HEK293 (cell line): Measurements from ENCODE around the gene TBC1D4.

Experiments used
- MZF1 ChIP-seq: fragments of 450-650 bp; formaldehyde crosslinking; IDR thresholded peaks from 2 replicates; pipeline ENCODE4 v1.5.1; 2017; ENCODE audit warnings: missing biosample characterization, missing genetic modification characterization, borderline replicate concordance
- PRDM2 ChIP-seq: fragments of 450-650 bp; formaldehyde crosslinking; IDR thresholded peaks from 2 replicates; pipeline ENCODE4 v1.5.1; 2016; ENCODE audit warnings: missing biosample characterization, missing genetic modification characterization, borderline replicate concordance
- SP2 ChIP-seq: fragments of 450-650 bp; formaldehyde crosslinking; IDR thresholded peaks from 2 replicates; pipeline ENCODE4 v1.5.1; 2016; ENCODE audit warnings: missing biosample characterization, missing genetic modification characterization
- ZFP37 ChIP-seq: fragments of 450-650 bp; formaldehyde crosslinking; IDR thresholded peaks from 2 replicates; pipeline ENCODE4 v1.5.1; 2016; ENCODE audit warnings: missing biosample characterization, missing genetic modification characterization
- ZFP41 ChIP-seq: fragments of 450-650 bp; formaldehyde crosslinking; IDR thresholded peaks from 2 replicates; pipeline ENCODE4 v1.5.1; 2016; ENCODE audit warnings: missing biosample characterization, missing genetic modification characterization, borderline replicate concordance
- ZNF114 ChIP-seq: fragments of 450-650 bp; formaldehyde crosslinking; IDR thresholded peaks from 2 replicates; pipeline ENCODE4 v1.5.0; 2017; ENCODE audit warnings: missing biosample characterization, missing genetic modification characterization
- ZNF133 ChIP-seq: fragments of 450-650 bp; formaldehyde crosslinking; IDR thresholded peaks from 2 replicates; pipeline ENCODE4 v1.5.1; 2016; ENCODE audit warnings: missing biosample characterization, missing genetic modification characterization
- ZNF175 ChIP-seq: fragments of 450-650 bp; formaldehyde crosslinking; IDR thresholded peaks from 2 replicates; pipeline ENCODE4 v1.5.1; 2016; ENCODE audit warnings: missing biosample characterization, missing genetic modification characterization
- ZNF19 ChIP-seq: fragments of 450-650 bp; formaldehyde crosslinking; IDR thresholded peaks from 2 replicates; pipeline ENCODE4; 2016; ENCODE audit warnings: missing biosample characterization, missing genetic modification characterization, low read depth
- ZNF221 ChIP-seq: fragments of 450-650 bp; formaldehyde crosslinking; IDR thresholded peaks from 2 replicates; pipeline ENCODE4 v1.5.1; 2017; ENCODE audit warnings: missing biosample characterization, missing genetic modification characterization, borderline replicate concordance
- ZNF223 ChIP-seq: fragments of 450-650 bp; formaldehyde crosslinking; IDR thresholded peaks from 2 replicates; pipeline ENCODE4 v1.5.1; 2016; ENCODE audit warnings: missing biosample characterization, missing genetic modification characterization
- ZNF23 ChIP-seq: fragments of 450-650 bp; formaldehyde crosslinking; IDR thresholded peaks from 2 replicates; pipeline ENCODE4 v1.5.1; 2016; ENCODE audit warnings: missing biosample characterization, missing genetic modification characterization, borderline replicate concordance
- ZNF292 ChIP-seq: fragments of 450-650 bp; formaldehyde crosslinking; IDR thresholded peaks from 2 replicates; pipeline ENCODE4 v1.5.1; 2016; ENCODE audit warnings: low read depth, missing biosample characterization, missing genetic modification characterization, borderline replicate concordance
- ZNF433 ChIP-seq: fragments of 450-650 bp; formaldehyde crosslinking; IDR thresholded peaks from 2 replicates; pipeline ENCODE4 v1.5.1; 2016; ENCODE audit warnings: missing biosample characterization, missing genetic modification characterization, low read depth
- ZNF580 ChIP-seq: fragments of 450-650 bp; formaldehyde crosslinking; IDR thresholded peaks from 2 replicates; pipeline ENCODE4 v1.5.1; 2016; ENCODE audit warnings: missing biosample characterization, missing genetic modification characterization
- ZNF585B ChIP-seq: fragments of 450-650 bp; formaldehyde crosslinking; IDR thresholded peaks from 2 replicates; pipeline ENCODE4 v1.5.1; 2016; ENCODE audit warnings: missing biosample characterization, missing genetic modification characterization
- ZNF704 ChIP-seq: fragments of 450-650 bp; formaldehyde crosslinking; IDR thresholded peaks from 2 replicates; pipeline ENCODE4 v1.5.1; 2016; ENCODE audit warnings: missing biosample characterization, missing genetic modification characterization
- ZNF776 ChIP-seq: fragments of 450-650 bp; formaldehyde crosslinking; IDR thresholded peaks from 2 replicates; pipeline ENCODE4 v1.5.0; 2017; ENCODE audit warnings: missing biosample characterization, missing genetic modification characterization, borderline replicate concordance
- TF ChIP-seq, protein P1 (sequence below): fragments of 450-650 bp; formaldehyde crosslinking; IDR thresholded peaks from 2 replicates; pipeline ENCODE4 v1.5.1; 2016; ENCODE audit warnings: missing biosample characterization, missing genetic modification characterization
- TF ChIP-seq, protein P2 (sequence below): fragments of 450-650 bp; formaldehyde crosslinking; IDR thresholded peaks from 2 replicates; pipeline ENCODE4 v1.5.1; 2016; ENCODE audit warnings: missing biosample characterization, missing genetic modification characterization
- TF ChIP-seq, protein P3 (sequence below): fragments of 450-650 bp; formaldehyde crosslinking; IDR thresholded peaks from 2 replicates; pipeline ENCODE4 v1.5.1; 2016; ENCODE audit warnings: missing biosample characterization, missing genetic modification characterization, borderline replicate concordance
- TF ChIP-seq, protein P4 (sequence below): fragments of 450-650 bp; formaldehyde crosslinking; IDR thresholded peaks from 2 replicates; pipeline ENCODE4 v1.5.1; 2016; ENCODE audit warnings: missing biosample characterization, missing genetic modification characterization

The TBC1D4 gene

GRCh38 chr13:75480671-75481175, 1.2 kb downstream of the TBC1D4 start (continued):
- TF ChIP-seq ZNF704 = no peak
- no peak for TF ChIP-seq ZNF776
- TF ChIP-seq MZF1 (tag by site-specific recombination) = no peak
- no peak for TF ChIP-seq ZNF433 (tag by site-specific recombination)
- no peak for TF ChIP-seq ZFP41 (tag by site-specific recombination)
- no peak for TF ChIP-seq PRDM2 (tag by site-specific recombination)
- TF ChIP-seq ZNF114 (tag by site-specific recombination) = no peak
- TF ChIP-seq, protein P1, sequence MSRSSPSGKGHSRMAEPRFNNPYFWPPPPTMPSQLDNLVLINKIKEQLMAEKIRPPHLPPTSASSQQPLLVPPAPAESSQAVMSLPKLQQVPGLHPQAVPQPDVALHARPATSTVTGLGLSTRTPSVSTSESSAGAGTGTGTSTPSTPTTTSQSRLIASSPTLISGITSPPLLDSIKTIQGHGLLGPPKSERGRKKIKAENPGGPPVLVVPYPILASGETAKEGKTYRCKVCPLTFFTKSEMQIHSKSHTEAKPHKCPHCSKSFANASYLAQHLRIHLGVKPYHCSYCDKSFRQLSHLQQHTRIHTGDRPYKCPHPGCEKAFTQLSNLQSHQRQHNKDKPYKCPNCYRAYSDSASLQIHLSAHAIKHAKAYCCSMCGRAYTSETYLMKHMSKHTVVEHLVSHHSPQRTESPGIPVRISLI (tag by site-specific recombination) = no peak
- TF ChIP-seq ZNF19 (tag by site-specific recombination) = no peak
- TF ChIP-seq, protein P2, sequence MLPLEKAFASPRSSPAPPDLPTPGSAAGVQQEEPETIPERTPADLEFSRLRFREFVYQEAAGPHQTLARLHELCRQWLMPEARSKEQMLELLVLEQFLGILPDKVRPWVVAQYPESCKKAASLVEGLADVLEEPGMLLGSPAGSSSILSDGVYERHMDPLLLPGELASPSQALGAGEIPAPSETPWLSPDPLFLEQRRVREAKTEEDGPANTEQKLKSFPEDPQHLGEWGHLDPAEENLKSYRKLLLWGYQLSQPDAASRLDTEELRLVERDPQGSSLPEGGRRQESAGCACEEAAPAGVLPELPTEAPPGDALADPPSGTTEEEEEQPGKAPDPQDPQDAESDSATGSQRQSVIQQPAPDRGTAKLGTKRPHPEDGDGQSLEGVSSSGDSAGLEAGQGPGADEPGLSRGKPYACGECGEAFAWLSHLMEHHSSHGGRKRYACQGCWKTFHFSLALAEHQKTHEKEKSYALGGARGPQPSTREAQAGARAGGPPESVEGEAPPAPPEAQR (tag by site-specific recombination) = no peak
- TF ChIP-seq ZNF585B = no peak
- no peak for TF ChIP-seq ZNF175 (tag by site-specific recombination)
- TF ChIP-seq ZFP37 = peak; percentile 95
- no peak for TF ChIP-seq ZNF292
- TF ChIP-seq, protein P3, sequence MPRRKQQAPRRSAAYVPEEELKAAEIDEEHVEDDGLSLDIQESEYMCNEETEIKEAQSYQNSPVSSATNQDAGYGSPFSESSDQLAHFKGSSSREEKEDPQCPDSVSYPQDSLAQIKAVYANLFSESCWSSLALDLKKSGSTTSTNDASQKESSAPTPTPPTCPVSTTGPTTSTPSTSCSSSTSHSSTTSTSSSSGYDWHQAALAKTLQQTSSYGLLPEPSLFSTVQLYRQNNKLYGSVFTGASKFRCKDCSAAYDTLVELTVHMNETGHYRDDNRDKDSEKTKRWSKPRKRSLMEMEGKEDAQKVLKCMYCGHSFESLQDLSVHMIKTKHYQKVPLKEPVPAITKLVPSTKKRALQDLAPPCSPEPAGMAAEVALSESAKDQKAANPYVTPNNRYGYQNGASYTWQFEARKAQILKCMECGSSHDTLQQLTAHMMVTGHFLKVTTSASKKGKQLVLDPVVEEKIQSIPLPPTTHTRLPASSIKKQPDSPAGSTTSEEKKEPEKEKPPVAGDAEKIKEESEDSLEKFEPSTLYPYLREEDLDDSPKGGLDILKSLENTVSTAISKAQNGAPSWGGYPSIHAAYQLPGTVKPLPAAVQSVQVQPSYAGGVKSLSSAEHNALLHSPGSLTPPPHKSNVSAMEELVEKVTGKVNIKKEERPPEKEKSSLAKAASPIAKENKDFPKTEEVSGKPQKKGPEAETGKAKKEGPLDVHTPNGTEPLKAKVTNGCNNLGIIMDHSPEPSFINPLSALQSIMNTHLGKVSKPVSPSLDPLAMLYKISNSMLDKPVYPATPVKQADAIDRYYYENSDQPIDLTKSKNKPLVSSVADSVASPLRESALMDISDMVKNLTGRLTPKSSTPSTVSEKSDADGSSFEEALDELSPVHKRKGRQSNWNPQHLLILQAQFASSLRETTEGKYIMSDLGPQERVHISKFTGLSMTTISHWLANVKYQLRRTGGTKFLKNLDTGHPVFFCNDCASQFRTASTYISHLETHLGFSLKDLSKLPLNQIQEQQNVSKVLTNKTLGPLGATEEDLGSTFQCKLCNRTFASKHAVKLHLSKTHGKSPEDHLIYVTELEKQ = no peak
- no peak for TF ChIP-seq ZNF133 (tag by site-specific recombination)
- TF ChIP-seq, protein P4, sequence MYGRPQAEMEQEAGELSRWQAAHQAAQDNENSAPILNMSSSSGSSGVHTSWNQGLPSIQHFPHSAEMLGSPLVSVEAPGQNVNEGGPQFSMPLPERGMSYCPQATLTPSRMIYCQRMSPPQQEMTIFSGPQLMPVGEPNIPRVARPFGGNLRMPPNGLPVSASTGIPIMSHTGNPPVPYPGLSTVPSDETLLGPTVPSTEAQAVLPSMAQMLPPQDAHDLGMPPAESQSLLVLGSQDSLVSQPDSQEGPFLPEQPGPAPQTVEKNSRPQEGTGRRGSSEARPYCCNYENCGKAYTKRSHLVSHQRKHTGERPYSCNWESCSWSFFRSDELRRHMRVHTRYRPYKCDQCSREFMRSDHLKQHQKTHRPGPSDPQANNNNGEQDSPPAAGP (tag by site-specific recombination) = no peak
- no peak for TF ChIP-seq ZNF223 (tag by site-specific recombination)
- TF ChIP-seq ZNF580 (tag by site-specific recombination) = 0 out of 2 replicates have a peak, but pooled peaks have one; percentile 26
- no peak for TF ChIP-seq ZNF23
- no peak for TF ChIP-seq ZNF221 (tag by site-specific recombination)
- TF ChIP-seq SP2 (tag by site-specific recombination) = peak; percentile 19
